ES-I3 (cell line): ENCODE measurements around the gene LAMC3.

Source experiments
- H3K36me3 ChIP-seq: 2 replicates; pipeline ENCODE4 v1.6.1; 2013; ENCODE audit warnings: mild to moderate bottlenecking, low read length, control low read depth, moderate library complexity; ENCODE audit not compliant: insufficient read depth
- H3K4me1 ChIP-seq: 2 replicates; pipeline ENCODE4 v1.6.1; 2013; ENCODE audit warnings: mild to moderate bottlenecking, control low read depth, low read length; ENCODE audit not compliant: insufficient read depth
- H3K9ac ChIP-seq: 2 replicates; pipeline ENCODE4 v1.6.1; 2013; ENCODE audit warnings: low read depth, mild to moderate bottlenecking, low read length, moderate library complexity
- H3K9me3 ChIP-seq: 2 replicates; pipeline ENCODE4 v1.6.1; 2013; ENCODE audit warnings: mild to moderate bottlenecking, low read length, moderate library complexity; ENCODE audit not compliant: control insufficient read depth, insufficient read depth

The LAMC3 gene

DNA sequence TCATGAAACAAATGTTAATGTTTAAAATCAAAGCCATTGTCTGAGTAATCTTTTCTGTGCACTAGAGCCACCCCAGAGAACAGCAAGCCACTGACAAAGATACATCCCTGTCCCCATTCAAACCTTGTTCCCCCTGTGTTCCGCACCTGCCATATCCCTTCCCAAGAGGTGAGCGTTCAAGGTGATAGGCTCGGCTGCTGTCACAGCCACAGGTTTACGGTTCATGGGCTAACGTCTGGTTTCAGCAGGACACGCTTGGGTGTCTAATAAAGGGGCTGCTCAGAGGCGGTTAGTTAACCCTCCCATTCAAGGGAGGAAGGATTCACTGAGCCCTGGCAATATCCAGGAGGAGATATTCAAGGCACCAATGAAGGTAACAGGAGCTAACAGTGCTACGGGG lies 24.5 kb upstream of the LAMC3 start:
- H3K36me3 ChIP-seq, result no peaks in the 10 kb centered on the region
- H3K9me3 ChIP-seq, result no peaks in the 10 kb centered on the region
- no peak overlapping the region for H3K9ac ChIP-seq
- H3K4me1 ChIP-seq, result no peaks in the 10 kb centered on the region

DNA sequence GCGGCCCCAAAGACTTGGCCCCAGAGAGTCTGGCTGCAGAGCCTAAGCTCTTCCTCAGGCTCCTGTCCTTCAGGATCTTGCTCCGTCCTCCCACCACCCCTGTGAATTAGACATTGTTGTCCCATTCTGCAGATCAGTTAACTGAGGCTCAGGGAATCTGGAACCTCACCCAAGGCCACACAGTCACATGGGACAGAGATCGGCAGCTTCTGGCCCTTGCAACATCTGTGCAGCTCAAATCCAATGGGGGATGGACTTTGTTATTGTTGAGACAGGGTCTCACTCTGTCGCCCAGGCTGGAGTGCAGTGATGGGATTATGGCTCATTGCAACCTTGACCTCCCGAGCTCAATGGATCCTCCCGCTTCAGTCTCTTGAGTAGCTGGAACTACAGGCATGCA lies 23.9 kb upstream of the LAMC3 start:
- Histone ChIP-seq H3K4me1 (peaks cover under 1% of the 10 kb centered on the region; the same call in 1 of the 2 replicates), H3K36me3 (no peaks in the 10 kb centered on the region), H3K9ac (no peak overlapping the region), H3K9me3 (no peaks in the 10 kb centered on the region)

DNA sequence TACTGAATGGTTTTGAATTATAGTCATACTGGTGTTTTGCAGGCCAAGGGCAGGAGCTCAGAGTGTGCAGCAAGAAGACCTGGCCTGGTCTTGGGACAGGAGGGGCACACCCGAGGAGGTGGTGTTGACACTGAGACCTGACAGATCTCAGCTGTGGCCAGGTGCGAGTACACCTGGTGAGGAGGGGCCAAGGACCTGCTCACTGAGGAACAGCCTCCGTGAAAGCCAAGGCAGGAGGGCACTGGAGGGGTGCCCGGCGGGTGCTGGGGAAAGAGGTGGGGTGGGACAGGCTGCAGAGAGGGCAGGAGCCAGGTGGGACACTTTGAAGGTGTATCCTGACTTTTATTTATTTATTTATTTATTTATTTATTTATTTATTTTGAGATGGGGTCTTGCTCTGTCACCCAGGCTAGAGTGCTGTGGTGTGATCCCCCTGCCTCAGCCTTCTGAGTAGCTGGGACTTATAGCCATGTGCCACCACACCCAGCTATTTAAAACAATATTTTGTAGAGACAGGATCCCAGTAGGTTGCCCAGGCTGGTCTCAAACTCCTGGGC lies 23.3 kb upstream of the LAMC3 start:
- Histone ChIP-seq H3K4me1 (peaks cover 7% of the 10 kb centered on the region; the same call in 1 of the 2 replicates), H3K36me3 (no peaks in the 10 kb centered on the region), H3K9ac (no peak overlapping the region), H3K9me3 (no peaks in the 10 kb centered on the region)

DNA sequence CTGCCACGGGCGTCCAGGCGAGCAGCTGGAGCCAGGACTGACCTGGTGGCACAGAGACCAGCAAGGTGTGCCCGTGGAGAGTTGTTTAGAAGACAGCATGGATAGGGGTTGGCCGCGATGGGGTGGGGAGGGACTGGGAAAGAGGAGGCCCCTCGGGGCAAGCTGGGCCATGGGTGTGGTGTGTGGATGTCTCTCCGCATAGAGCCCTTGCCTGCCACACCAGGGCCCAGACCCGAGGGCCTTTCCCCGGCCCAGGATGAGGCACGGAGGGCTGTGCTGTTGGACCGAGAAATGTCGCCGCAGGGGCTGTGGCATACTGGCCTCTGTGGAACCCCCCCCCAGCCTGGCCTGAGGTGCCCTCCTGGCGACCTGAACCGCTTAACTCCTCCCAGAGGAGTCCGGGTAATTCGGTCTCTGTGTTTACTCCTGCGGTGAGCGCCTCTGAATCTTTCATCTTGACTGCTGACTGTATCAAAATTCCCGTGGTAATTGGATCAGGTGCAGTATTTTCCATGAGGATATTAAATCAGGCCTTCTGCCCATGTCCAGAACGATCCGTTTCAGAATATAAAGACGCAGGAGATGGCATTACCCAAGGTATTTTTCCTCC lies 22.5 kb upstream of the LAMC3 start:
- H3K4me1 ChIP-seq, result peaks cover 14% of the 10 kb centered on the region; the same call in 1 of the 2 replicates
- no peaks in the 10 kb centered on the region for H3K9me3 ChIP-seq
- H3K36me3 ChIP-seq, result no peaks in the 10 kb centered on the region
- no peak overlapping the region for H3K9ac ChIP-seq

DNA sequence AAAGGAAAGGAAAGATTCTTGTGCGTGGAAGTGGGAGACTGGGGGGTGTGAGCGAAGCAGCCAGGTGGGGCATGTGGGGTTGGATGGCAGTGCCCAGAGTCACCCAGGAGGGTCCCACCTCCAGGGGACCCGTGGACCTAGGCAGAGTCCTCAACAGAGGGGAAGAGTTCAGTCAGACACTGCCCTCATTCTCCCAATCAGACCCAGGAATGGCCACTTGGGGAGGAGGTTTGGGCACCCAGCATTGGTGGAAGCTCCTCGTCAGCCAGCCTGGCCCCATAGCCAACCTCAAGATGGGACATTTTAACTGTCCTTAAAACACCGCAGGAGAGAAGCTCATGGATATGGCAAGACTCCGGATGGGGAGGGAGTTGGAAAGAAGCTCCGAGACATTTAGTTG lies 21.9 kb upstream of the LAMC3 start:
- H3K4me1 ChIP-seq, result peaks cover 19% of the 10 kb centered on the region; the same call in 1 of the 2 replicates
- no peak overlapping the region for H3K9ac ChIP-seq
- no peaks in the 10 kb centered on the region for H3K9me3 ChIP-seq

DNA sequence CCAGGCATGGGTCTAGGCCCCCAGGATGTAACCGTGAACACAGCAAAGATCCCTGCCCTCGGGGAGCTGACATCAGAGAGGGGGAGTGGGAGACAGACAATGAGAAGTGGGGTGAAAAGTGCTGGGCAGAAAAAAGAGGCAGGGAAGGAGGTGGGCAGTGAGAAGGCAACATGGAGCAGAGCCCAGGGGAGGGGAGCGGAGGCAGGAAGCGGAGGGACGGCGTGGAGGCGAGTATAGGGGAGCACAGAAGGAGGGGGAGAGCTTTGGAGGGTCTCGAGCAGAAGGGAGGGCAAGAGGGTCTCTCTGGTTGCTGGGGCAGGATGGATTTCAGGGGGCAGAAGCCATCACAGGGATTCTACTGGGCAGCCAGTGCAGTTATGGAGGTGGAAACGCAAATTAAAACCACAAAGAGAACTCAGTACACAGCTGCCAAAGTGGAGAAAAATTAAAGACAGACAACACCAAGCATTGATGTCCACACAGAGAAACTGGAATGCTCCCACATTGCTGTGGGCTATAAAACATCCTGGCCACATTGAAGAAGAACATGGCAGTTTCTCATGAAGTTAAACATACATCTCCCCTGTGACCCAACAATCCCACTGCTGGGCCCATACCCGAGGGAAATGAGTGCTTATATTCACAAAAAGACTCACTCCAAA lies 21.1 kb upstream of the LAMC3 start:
- H3K4me1 ChIP-seq, result peaks cover 19% of the 10 kb centered on the region; the same call in 1 of the 2 replicates
- H3K9me3 ChIP-seq, result no peaks in the 10 kb centered on the region
- no peak overlapping the region for H3K9ac ChIP-seq
- H3K36me3 ChIP-seq, result no peaks in the 10 kb centered on the region

More for the DNA sequence above, 21.9 kb upstream of the LAMC3 start:
- no peaks in the 10 kb centered on the region for H3K36me3 ChIP-seq

DNA sequence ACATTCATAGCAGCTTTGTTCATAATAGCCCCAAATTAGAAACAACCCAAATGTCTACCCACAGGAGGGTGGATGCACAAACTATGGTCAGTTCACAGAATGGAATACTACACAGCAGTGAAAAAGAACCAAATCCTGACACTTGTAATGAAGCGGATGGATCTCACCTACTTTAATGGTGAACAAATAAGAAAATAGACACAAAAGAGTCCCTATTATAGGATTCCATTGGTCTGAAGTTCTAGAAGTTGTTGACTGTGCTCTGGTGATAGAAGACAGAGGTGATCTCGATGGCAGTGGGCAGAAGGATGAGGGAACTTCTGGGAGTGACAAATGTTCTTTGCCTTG lies 20.6 kb upstream of the LAMC3 start:
- Histone ChIP-seq H3K9ac (no peak overlapping the region), H3K36me3 (no peaks in the 10 kb centered on the region), H3K4me1 (peaks cover 19% of the 10 kb centered on the region; the same call in 1 of the 2 replicates), H3K9me3 (no peaks in the 10 kb centered on the region)

DNA sequence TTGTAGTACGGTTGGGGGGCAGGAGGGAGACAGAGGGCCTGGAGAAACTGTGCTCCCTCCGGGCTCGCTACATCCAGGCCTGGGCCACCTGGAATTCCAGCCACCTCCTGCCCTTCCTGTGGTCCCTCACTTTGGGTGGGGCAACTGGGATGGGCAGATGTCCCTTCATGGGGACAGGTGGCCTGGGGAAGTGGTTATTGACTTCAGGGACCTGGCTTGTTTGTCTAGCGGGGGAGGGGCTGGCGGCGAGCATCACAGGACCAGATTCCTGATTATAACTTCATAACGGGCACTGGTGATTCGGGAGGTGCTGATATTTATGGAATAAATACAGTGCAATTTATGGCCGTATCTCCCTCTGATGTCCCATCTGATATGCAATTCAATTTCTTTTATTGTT lies 20.1 kb upstream of the LAMC3 start:
- Histone ChIP-seq H3K9me3 (no peaks in the 10 kb centered on the region), H3K36me3 (no peaks in the 10 kb centered on the region), H3K4me1 (peaks cover 19% of the 10 kb centered on the region; the same call in 1 of the 2 replicates), H3K9ac (no peak overlapping the region)

DNA sequence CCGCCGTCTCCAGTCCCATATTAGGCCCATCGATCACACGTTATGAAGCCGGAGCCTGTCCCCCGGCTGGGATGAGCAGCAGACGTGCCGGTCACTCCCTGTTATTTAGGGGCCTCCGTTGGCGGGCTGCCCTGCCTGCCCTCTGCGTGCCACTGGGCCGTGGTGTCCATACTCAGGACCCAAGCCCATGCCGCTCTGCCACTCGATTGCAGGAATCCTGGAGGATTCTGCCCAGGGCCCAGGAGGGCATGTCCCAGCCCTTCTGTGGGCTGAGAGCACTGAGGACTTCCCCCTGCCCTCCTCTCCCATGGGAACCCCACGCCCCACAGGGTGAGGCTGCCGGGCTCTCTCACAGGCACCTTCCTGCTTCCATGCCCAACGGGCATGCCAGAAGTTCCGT lies 19.6 kb upstream of the LAMC3 start:
- H3K9me3 ChIP-seq, result no peaks in the 10 kb centered on the region
- H3K4me1 ChIP-seq, result peaks cover 21% of the 10 kb centered on the region
- H3K9ac ChIP-seq, result no peak overlapping the region
- no peaks in the 10 kb centered on the region for H3K36me3 ChIP-seq

DNA sequence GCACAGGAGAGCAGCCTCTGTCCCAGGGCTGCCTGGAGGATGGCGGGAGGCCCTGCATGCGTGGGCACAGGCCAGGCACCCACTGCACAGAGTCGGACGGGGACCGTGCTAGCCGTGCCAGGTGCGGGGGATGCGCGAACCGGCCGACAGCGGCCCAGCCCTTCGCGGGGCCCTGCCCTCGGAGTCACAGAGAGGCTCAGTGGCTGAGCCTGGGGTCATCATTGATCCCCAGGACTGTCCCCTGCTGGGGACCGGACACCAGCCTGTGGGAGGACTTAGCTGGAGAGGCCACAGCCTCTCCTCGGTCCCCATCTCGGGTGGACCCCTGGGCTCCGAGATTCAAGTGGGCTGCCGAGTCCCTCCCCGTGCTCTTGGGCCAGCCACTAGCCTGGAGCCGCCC lies 19.1 kb upstream of the LAMC3 start:
- peaks cover 26% of the 10 kb centered on the region for H3K4me1 ChIP-seq
- no peaks in the 10 kb centered on the region for H3K36me3 ChIP-seq
- no peak overlapping the region for H3K9ac ChIP-seq
- H3K9me3 ChIP-seq, result no peaks in the 10 kb centered on the region

DNA sequence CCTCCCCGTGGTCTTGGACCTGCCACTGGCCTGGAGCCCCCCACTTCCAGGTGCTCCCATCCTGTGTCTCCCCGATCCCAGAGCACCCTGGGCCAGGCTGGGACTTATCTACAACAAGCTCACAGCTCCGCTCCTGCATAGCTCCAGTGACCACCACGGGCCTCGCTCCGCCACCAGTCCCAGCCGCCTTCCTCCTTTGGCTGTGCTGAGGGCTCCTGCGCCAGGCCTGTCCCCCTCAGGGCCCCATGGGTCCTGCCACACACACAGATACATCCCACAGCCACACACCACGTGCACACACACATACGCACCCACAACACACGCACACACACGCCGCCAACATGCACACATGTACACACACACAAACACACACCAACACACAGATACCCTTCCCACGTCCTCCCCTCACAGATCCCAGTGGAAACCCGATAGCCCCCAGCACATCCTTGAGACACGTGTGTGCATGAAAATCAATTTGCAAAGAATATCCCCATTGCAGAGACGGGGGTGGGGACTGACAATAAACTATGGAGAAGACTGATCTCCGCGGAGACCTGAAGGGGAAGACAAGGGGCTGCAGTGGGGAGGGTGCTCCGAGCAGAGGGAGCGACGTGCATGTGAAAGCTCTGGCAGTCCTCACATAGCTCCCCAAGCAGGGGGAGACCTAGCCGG lies 18.5 kb upstream of the LAMC3 start:
- H3K36me3 ChIP-seq, result no peaks in the 10 kb centered on the region
- peaks cover 27% of the 10 kb centered on the region for H3K4me1 ChIP-seq
- no peak overlapping the region for H3K9ac ChIP-seq

DNA sequence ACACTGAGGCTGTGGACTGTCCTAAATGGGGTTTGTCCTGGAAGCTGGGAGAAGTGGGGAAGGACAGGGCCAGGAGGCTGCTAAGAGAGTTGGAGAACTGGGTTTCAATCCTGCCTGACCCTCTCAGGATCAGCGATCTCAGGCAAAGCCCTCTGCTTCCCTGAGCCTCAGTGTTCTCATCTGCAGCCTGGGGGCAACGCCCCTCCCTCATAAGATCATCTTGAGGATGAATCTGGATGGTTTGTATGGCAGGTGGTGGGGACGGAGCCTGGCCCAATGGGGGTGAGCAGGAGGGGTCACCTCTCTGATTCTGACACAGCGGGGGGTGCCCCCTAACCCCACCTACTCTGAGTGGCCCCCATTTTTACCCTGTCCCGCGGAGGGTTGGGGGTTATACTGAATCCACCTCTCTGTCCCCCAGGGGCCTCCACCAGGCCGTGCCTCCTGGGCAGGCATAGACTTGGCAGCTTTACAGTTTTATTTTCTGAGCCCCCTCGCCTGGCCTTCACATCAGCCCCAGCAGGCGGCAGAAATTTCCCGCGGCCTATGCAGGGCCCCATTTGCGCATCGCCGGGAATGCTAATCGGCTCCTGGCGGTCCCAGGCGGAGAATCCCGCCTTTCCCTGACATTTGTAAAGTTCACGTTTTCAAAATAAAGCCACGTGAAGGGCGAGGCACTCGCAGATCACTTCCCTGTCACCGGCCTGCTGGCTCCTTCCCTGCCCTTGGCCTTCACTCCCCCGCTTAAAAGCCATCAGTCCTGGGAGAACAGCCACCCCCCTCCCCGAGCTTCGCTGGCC lies 17.8 kb upstream of the LAMC3 start:
- Histone ChIP-seq H3K9ac (no peak overlapping the region), H3K4me1 (peaks cover 28% of the 10 kb centered on the region), H3K36me3 (no peaks in the 10 kb centered on the region), H3K9me3 (no peaks in the 10 kb centered on the region)

More for the DNA sequence above, 18.5 kb upstream of the LAMC3 start:
- H3K9me3 ChIP-seq, result no peaks in the 10 kb centered on the region

DNA sequence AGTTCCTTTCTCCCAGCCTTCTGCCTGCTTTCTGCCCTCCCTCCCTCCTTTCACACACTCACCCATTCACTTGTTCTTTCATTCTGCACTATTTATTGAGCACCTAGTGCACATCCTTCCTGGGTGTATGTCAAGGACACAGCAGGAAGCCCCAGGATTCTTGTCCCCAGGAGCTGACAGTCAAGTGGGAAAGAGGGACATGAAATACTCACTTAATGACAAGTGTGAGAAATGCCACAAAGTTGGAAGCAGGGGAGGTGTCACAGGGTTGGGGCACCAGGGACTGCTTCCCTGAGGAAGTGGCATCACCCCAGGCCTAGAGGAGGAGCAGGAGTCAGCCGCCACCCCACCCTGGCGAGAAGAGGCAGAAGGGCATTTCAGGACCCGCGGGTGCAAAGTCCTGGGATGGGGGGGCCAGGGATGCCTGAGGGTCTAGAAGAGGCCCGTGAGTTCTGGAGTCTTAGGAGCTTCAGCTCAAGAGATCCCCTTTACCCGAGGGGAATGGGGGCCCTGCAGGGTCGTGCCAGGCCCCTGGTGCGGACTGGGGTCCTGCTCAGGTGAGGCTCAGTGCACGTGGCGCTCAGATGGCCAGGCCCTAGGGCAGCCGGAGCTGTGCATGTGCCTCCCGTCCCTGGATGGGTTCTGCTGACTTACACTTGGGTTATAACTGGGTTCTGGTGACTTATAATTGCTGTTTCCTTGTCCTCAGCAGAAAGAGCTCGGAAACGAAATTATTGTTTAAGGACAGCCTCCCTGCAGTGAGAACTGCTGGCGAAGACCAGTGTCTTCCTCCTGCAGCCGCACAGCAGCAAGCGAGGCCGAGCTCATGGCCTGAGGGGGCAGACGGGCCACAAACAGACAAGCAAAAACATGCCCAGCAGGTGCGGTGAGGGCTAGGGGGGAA lies 16.9 kb upstream of the LAMC3 start:
- no peaks in the 10 kb centered on the region for H3K9me3 ChIP-seq
- no peak overlapping the region for H3K9ac ChIP-seq
- H3K4me1 ChIP-seq, result peaks cover 28% of the 10 kb centered on the region
- no peaks in the 10 kb centered on the region for H3K36me3 ChIP-seq
